GM18505 (cell line): ENCODE measurements around the gene UMODL1.

ENCODE experiments used
- ATAC-seq: cut with Tn5 transposase; IDR thresholded peaks from one replicate; pipeline ENCODE4 v1.9.1; 2021; ENCODE audit not compliant: unreplicated experiment
- POLR2A ChIP-seq: IDR thresholded peaks from 4 replicates; pipeline ENCODE4 v1.6.1; 2011; ENCODE audit warnings: borderline replicate concordance; ENCODE audit not compliant: insufficient read depth, insufficient read length; ENCODE audit errors: extremely low read depth

UMODL1 gene

GRCh38 chr21:42117967-42118780, 47.1 kb downstream of the UMODL1 start:
- no peak for ATAC-seq
- TF ChIP-seq POLR2A: no peak

DNA sequence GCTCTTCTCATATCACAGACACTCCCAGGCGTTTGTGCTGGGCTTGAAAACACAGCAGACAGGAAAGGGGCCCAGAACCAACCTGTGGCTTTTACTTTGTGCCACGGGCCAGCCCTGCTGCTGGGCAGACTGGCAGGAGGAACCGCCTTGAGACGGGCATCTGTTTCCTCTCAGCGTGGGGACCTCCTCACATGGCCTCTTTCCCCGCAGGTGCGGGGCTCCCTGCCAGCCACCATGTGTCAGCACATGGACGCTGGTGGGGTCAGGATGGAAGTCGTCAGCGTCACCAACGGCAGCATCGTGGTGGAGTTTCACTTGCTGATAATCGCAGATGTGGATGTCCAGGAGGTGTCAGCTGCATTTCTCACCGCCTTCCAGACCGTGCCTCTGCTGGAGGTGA, 47.8 kb downstream of the UMODL1 start:
- no peak for TF ChIP-seq POLR2A
- no peak for ATAC-seq

- TF ChIP-seq POLR2A: no peak
- no peak for ATAC-seq
Observed at GRCh38 chr21:42120101-42120902, 49.2 kb downstream of the UMODL1 start.

DNA sequence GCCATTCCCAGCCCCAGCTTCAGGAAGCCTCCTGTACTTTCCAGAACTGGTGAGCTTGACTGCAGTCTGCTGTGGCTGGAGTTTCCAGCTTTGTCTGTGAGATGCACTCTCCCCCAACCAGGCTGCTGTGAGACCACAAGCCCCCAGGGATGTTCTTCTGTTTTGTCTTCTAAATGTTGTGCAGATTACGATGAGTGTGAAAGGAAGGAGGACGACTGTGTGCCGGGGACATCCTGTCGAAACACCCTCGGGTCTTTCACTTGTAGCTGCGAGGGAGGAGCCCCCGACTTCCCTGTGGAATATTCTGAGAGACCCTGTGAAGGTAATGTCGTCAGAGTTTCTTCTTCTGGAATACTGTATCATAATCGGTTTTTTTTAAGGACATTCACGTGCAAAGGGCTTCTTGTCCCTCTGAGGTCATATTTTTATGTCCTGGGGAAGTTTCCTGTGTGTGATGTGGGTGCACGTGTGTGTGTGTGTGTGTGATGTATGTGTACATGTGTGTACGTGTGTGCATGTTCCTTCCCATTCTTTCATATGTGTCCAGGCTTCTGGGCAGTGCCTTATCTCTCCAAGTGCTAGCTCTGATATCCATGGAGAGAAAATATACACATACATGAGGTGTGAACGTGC, 49.9 kb downstream of the UMODL1 start:
- TF ChIP-seq POLR2A: no peak
- ATAC-seq: no peak

- TF ChIP-seq POLR2A: no peak
- ATAC-seq: no peak
Observed at GRCh38 chr21:42121794-42122193, 50.7 kb downstream of the UMODL1 start.

DNA sequence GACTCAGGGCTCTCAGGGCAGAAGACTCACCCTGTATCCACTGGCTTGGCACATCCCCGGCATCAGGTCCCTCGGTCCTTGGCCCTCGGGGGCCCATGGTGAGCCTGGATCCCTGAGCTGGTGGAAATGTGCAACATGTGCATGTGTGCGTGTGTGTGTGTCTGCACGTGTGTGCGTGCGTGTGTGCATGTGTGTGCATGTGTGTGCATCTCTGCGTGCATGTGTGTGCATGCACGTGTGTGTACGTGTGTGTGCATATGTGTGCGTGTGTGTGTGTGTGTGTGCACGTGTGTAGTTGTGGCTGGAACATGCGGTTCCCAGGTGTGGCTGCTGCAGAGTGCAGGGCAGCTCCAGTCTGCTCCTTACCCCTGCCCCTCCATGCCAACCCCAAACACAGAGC, 51.3 kb downstream of the UMODL1 start:
- no peak for ATAC-seq
- TF ChIP-seq POLR2A: no peak

DNA sequence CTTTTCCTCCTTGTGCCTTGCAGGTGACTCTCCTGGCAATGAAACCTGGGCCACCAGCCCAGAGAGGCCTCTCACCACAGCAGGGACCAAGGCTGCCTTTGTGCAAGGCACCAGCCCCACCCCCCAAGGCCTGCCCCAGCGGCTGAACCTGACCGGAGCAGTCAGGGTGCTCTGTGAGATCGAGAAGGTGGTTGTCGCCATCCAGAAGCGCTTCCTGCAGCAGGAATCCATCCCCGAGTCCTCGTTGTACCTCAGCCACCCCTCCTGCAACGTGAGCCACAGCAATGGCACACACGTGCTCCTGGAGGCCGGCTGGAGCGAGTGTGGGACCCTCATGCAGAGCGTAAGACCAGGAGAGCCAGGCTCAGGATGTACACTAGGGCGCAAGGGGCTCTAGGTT, 51.7 kb downstream of the UMODL1 start:
- no peak for TF ChIP-seq POLR2A
- no peak for ATAC-seq

GRCh38 chr21:42123219-42123908, 52.2 kb downstream of the UMODL1 start:
- ATAC-seq: no peak
- no peak for TF ChIP-seq POLR2A

- ATAC-seq: no peak
- no peak for TF ChIP-seq POLR2A
Observed at GRCh38 chr21:42124081-42124480, 53.0 kb downstream of the UMODL1 start.

DNA sequence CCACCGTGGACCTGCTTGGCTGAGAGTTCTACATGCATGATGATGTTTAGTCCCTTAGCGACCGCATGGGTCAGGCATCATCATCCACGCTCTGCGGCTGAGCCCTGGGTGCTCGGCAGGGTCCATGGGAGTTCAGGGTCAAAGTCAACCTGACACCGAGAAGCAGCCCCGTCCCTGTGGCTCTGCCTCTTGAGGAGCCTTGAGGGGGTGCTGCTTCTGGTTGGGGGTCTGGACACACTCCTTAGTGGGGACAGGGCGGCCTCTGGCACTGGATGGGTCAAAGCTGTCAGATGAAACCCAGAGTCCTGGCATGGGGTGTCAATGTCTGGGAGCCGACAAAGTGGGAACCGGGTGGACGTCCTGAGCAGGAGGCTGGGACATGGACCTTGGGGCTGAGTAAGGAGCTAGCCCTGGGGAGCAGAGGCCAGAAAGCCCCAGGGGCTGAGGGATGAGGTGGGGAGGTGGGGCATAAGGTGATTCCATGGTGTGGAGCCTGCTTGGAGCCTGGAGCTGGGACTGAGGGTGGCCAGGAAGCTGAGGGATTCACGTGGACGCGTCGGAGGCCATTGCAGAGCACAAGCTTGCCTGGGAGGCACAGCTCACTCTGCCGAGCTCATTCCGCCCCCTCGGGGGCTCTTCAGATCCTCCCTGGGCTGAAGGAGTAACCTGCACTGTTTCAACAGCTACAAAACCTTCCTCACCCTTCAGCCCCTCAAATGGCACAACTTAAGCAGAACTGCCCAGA, 53.9 kb downstream of the UMODL1 start:
- no peak for ATAC-seq
- TF ChIP-seq POLR2A: no peak

- no peak for ATAC-seq
- no peak for TF ChIP-seq POLR2A
Observed at GRCh38 chr21:42125571-42126544, 54.7 kb downstream of the UMODL1 start.
